Muscle layer of duodenum (tissue), 2 donors: Measurements from ENCODE around the gene WDR88.
"Not testable (repeated sequence)": the region's sequence is repeated elsewhere in the genome, so short reads cannot be mapped to it uniquely, and the experiment has no call there.

Experiments used
- H3K27ac ChIP-seq: one replicate; pipeline ENCODE4 v1.7.0; 2013; ENCODE audit warnings: mild to moderate bottlenecking, low read length
- H3K27me3 ChIP-seq: one replicate; pipeline ENCODE4 v1.7.0; 2013; ENCODE audit warnings: low read depth, mild to moderate bottlenecking, control low read depth, low read length
- H3K36me3 ChIP-seq, 2 donors: one replicate each; pipeline ENCODE4 v1.7.0; 2013; ENCODE audit warnings: low read length in 2 of 2, control low read depth in 1 of 2, mild to moderate bottlenecking in 1 of 2; ENCODE audit not compliant: insufficient read depth in 2 of 2, control insufficient read depth in 1 of 2
- H3K4me1 ChIP-seq, 2 donors: one replicate each; pipeline ENCODE4 v1.7.0; 2013; ENCODE audit warnings: low read length in 2 of 2, mild to moderate bottlenecking in 2 of 2, control low read depth in 1 of 2, moderate library complexity in 1 of 2; ENCODE audit not compliant: insufficient read depth in 2 of 2, control insufficient read depth in 1 of 2
- H3K4me3 ChIP-seq, 2 donors: one replicate each; pipeline ENCODE4 v1.7.0; 2013; ENCODE audit warnings: low read length in 2 of 2, low read depth in 1 of 2, mild to moderate bottlenecking in 1 of 2
- H3K9me3 ChIP-seq, 2 donors: one replicate each; pipeline ENCODE4 v1.7.0; 2013; ENCODE audit warnings: low read length in 2 of 2, control low read depth in 1 of 2, mild to moderate bottlenecking in 1 of 2; ENCODE audit not compliant: control insufficient read depth in 1 of 2
- donor health status: healthy.

The WDR88 gene

GRCh38 chr19:33220115-33220514, 88.2 kb downstream of the WDR88 start:
- no peaks in the 10 kb centered on the region for H3K36me3 ChIP-seq
- H3K27ac ChIP-seq: no peak overlapping the region
- H3K4me3 ChIP-seq: no peak overlapping the region
- H3K4me1 ChIP-seq: peaks cover 0 to 2% of the 10 kb centered on the region in 2 donors
- no peaks in the 10 kb centered on the region for H3K9me3 ChIP-seq
- peaks cover 13% of the 10 kb centered on the region for H3K27me3 ChIP-seq

- Histone ChIP-seq H3K36me3 (no peaks in the 10 kb centered on the region), H3K9me3 (no peaks in the 10 kb centered on the region), H3K4me3 (no peak overlapping the region), H3K27me3 (peaks cover 14% of the 10 kb centered on the region), H3K27ac (no peak overlapping the region), H3K4me1 (peaks cover 0 to 5% of the 10 kb centered on the region in 2 donors)
These were observed 88.8 kb downstream of the WDR88 start for GRCh38 chr19:33220735-33221134.

- Histone ChIP-seq H3K27me3 (peaks cover 20% of the 10 kb centered on the region), H3K36me3 (no peaks in the 10 kb centered on the region), H3K9me3 (no peaks in the 10 kb centered on the region), H3K4me3 (no peak overlapping the region), H3K27ac (no peak overlapping the region), H3K4me1 (peaks cover 0 to 8% of the 10 kb centered on the region in 2 donors)
These were observed 89.7 kb downstream of the WDR88 start for GRCh38 chr19:33221638-33222037.

- H3K4me3 ChIP-seq, H3K27ac ChIP-seq, H3K9me3 ChIP-seq, H3K4me1 ChIP-seq, H3K36me3 ChIP-seq: not testable (repeated sequence)
- H3K27me3 ChIP-seq: peaks cover 23% of the 10 kb centered on the region
These were observed 90.3 kb downstream of the WDR88 start for GRCh38 chr19:33222255-33222654.

- Histone ChIP-seq H3K36me3 (no peaks in the 10 kb centered on the region), H3K27me3 (peaks cover 27% of the 10 kb centered on the region), H3K4me3 (peak overlapping the region in 1 of 2 donors; percentile 48)
These were observed 93.0 kb downstream of the WDR88 start for GRCh38 chr19:33224694-33225457.

More at GRCh38 chr19:33224694-33225457, 93.0 kb downstream of the WDR88 start:
- H3K9me3 ChIP-seq: peaks cover 17 to 26% of the 10 kb centered on the region in 2 donors
- H3K4me1 ChIP-seq: peaks cover 0 to 9% of the 10 kb centered on the region in 2 donors
- no peak overlapping the region for H3K27ac ChIP-seq
